Adrenal gland (tissue), 12 donors: ENCODE measurements around the gene PHF2. TPM values are rescaled to one million over a fixed set of nuclear protein-coding genes. Genes with fewer than 3 reads are reported as not detected.
A peak's percentile ranks its signal among the peaks of the same experiment; 100 is the strongest.

Source experiments
- DNase-seq, 7 donors: peaks; one replicate each; pipeline ENCODE4 v3.0.0-alpha.2; 2019 to 2020
- H3K27ac ChIP-seq, 5 donors: fragments of 200-600 bp; sonication (generic) in 4 of 5; 1 replicate in 3 of 5; 2 replicates in 2 of 5; pipeline versions ENCODE4 v1.5.1 to v1.8.0; 2016 to 2020; ENCODE audit warnings: mild to moderate bottlenecking in 1 of 5
- H3K27me3 ChIP-seq: fragments of 200-600 bp; 2 replicates; pipeline ENCODE4 v1.8.0; 2021
- H3K36me3 ChIP-seq, 2 donors: fragments of 200-600 bp; replicated peaks in 1 of 2; 1 replicate in 1 of 2; 2 replicates in 1 of 2; pipeline versions ENCODE4 v1.5.1 to v1.8.0; 2018 to 2022
- H3K4me1 ChIP-seq, 2 donors: fragments of 200-600 bp; replicated peaks in 1 of 2; 1 replicate in 1 of 2; 2 replicates in 1 of 2; pipeline versions ENCODE4 v1.5.1 to v1.8.0; 2018 to 2021
- H3K4me3 ChIP-seq, 4 donors: fragments of 200-600 bp; sonication (generic) in 3 of 4; one replicate each; pipeline ENCODE4 v1.5.1; 2016 to 2018
- H3K9me3 ChIP-seq, 3 donors: fragments of 200-600 bp; sonication (generic) in 1 of 3; replicated peaks in 1 of 3; 1 replicate in 2 of 3; 2 replicates in 1 of 3; pipeline versions ENCODE4 v1.5.1 to v1.8.0; 2016 to 2021
- CTCF ChIP-seq, 6 experiments: fragments of 450-650 bp in 4 of 6; fragments of 200-600 bp in 2 of 6; sonication (generic) in 1 of 6; IDR thresholded peaks; 1 replicate in 5 of 6; 2 replicates in 1 of 6; pipeline versions ENCODE4 v1.5.1 to v1.8.0; 2016 to 2021; ENCODE audit warnings: antibody characterized with exemption in 6 of 6, mild to moderate bottlenecking in 2 of 6, moderate library complexity in 1 of 6
- POLR2A ChIP-seq, 2 donors: fragments of 450-650 bp; IDR thresholded peaks; one replicate each; pipeline ENCODE4 v1.6.1; 2017; ENCODE audit warnings: antibody characterized with exemption in 2 of 2, mild to moderate bottlenecking in 2 of 2, moderate library complexity in 1 of 2
- WGBS, 4 donors: extraction: QIAGEN DNeasy Blood & Tissue Kit in 2 of 4; methylation state at CpG; one replicate each; pipeline versions ENCODE4 v1.1.5 to v1.1.7; 2013 to 2017; 5-methylcytosine and 5-hydroxymethylcytosine counted together
- intact Hi-C, 2 donors: fragments of 100-400 bp; cut with DNase I; formaldehyde crosslinking; loops; one replicate each; pipeline versions ENCODE4 v1.14.1 to v1.15.0; 2022 to 2023
- polyA plus RNA-seq, 3 donors: library from polyadenylated mRNA; stranded (reverse); fragments of 200-250 nt in 2 of 3; fragments of 350-450 nt in 1 of 3; fragmentation: Illumina TruSeq in 1 of 3; extraction: RNeasy Lipid Tissue Mini Kit (QIAGEN cat#74804) in 1 of 3; gene quantifications; one replicate each; pipeline ENCODE4 v1.2.3, GENCODE V29; 2013 to 2014
- total RNA-seq, 9 donors: library from RNA; depleted of rRNA in 4 of 9; stranded (reverse); fragments of >200 nt in 4 of 9; fragments of 120-200 nt in 1 of 9; fragmentation: NEBNext Ultra II Directional in 1 of 9; extraction: Animal tissue kit (Norgen Biotek cat#: 25700) in 1 of 9; gene quantifications; one replicate each; pipeline versions ENCODE4 v1.1.0 to v1.2.4, GENCODE V29; 2013 to 2023
- donor health status: healthy with polysubstance abuse.
- donor health status: Bipolar disorder and iron deficiency.
- donor health status: DM: yes; HTN: yes; CAD: no.
- donor health status: DM: no; HTN: no; CAD: no.
- donor health status: DM: no; HTN: no; CAD: no.
- donor health status: DM: yes; HTN: yes; CAD: no.

Gene PHF2
- total and polyA plus RNA-seq, 12 donors, result 11.0 to 37.6 (median 22.0) TPM

GRCh38 chr9:93630806-93631411 is 54.5 kb downstream of the PHF2 start:
- Histone ChIP-seq H3K4me1 (no peaks in the 10 kb centered on the region), H3K36me3 (peaks cover 0 to 17% of the 10 kb centered on the region in 2 donors), H3K27me3 (no peaks in the 10 kb centered on the region), H3K27ac (no peak overlapping the region), H3K4me3 (no peak overlapping the region), H3K9me3 (peaks cover 0 to 7% (median 0%) of the 10 kb centered on the region in 3 donors)
- intact Hi-C loops, result no loop called here
- TF ChIP-seq CTCF (IDR thresholded peaks at IDR 0.05) (no peak), POLR2A (IDR thresholded peaks at IDR 0.05) (no peak)
- no peak for DNase-seq
- 69 to 88% (median 84%) methylated on average over 5 to 7 of the region's 7 CpGs for WGBS, 4 donors

- TF ChIP-seq CTCF (IDR thresholded peaks at IDR 0.05) (no peak), POLR2A (IDR thresholded peaks at IDR 0.05) (no peak)
- 65 to 88% (median 85%) methylated on average over 4 to 19 of the region's 19 CpGs for WGBS, 4 donors
- H3K27me3 ChIP-seq, result no peaks in the 10 kb centered on the region
- DNase-seq, result no peak
- intact Hi-C loops, result no loop called here
- no peak overlapping the region for H3K27ac ChIP-seq
- peaks cover 0 to 26% of the 10 kb centered on the region in 2 donors for H3K36me3 ChIP-seq
- H3K9me3 ChIP-seq, result no peaks in the 10 kb centered on the region
- H3K4me1 ChIP-seq, result no peaks in the 10 kb centered on the region
- H3K4me3 ChIP-seq, result no peak overlapping the region
Measured at GRCh38 chr9:93633492-93634221, 57.3 kb downstream of the PHF2 start.

- no peak for TF ChIP-seq POLR2A (IDR thresholded peaks at IDR 0.05)
- no peak for TF ChIP-seq CTCF (IDR thresholded peaks at IDR 0.05)
- Histone ChIP-seq H3K36me3 (peaks cover 0 to 26% of the 10 kb centered on the region in 2 donors), H3K27me3 (no peaks in the 10 kb centered on the region), H3K4me3 (no peak overlapping the region), H3K4me1 (no peaks in the 10 kb centered on the region), H3K27ac (peak overlapping the region in 2 of 5 donors; percentile 31 to 41), H3K9me3 (no peaks in the 10 kb centered on the region)
- DNase-seq, result peak in 6 of 7 donors; percentile 20 to 55 (median 40)
- intact Hi-C loops, result no loop called here
- WGBS, 4 donors, result 50 to 76% (median 70%) methylated on average over 6 to 10 of the region's 10 CpGs
Measured at GRCh38 chr9:93634311-93635185, 58.2 kb downstream of the PHF2 start.
